HG02610 (cell line): Measurements from ENCODE around the gene RFK.

Experiments used
- ATAC-seq: cut with Tn5 transposase; IDR thresholded peaks from one replicate; pipeline ENCODE4 v1.9.1; 2021; ENCODE audit warnings: mild to moderate bottlenecking, moderate library complexity; ENCODE audit not compliant: unreplicated experiment

RFK gene

GRCh38 chr9:76413658-76414057, 19.4 kb upstream of the RFK start:
- ATAC-seq = no peak

- peak; percentile 47 for ATAC-seq
These were observed 18.4 kb upstream of the RFK start for GRCh38 chr9:76412638-76413037.

- ATAC-seq = no peak
These were observed 11.6 kb upstream of the RFK start for GRCh38 chr9:76405868-76406267.

- no peak for ATAC-seq
These were observed 11.1 kb upstream of the RFK start for GRCh38 chr9:76405340-76405739.

- no peak for ATAC-seq
These were observed 10.2 kb upstream of the RFK start for GRCh38 chr9:76404401-76404800.

- peak; percentile 92 for ATAC-seq
These were observed 9.1 kb upstream of the RFK start for GRCh38 chr9:76403352-76403751.

- no peak for ATAC-seq
These were observed 7.5 kb upstream of the RFK start for GRCh38 chr9:76401580-76402354.

GRCh38 chr9:76401176-76401575, 7.0 kb upstream of the RFK start:
- no peak for ATAC-seq

- no peak for ATAC-seq
These were observed 6.4 kb upstream of the RFK start for GRCh38 chr9:76400534-76401096.

GRCh38 chr9:76399856-76400255, 5.6 kb upstream of the RFK start:
- ATAC-seq = no peak

GRCh38 chr9:76396597-76396996, 2.4 kb upstream of the RFK start:
- no peak for ATAC-seq

GRCh38 chr9:76396144-76396543, 1.9 kb upstream of the RFK start:
- ATAC-seq = no peak

GRCh38 chr9:76395381-76395780, 1.2 kb upstream of the RFK start:
- ATAC-seq = no peak

GRCh38 chr9:76394960-76395252, 680 bp upstream of the RFK start:
- ATAC-seq = peak; percentile 48

GRCh38 chr9:76390656-76391055, 3.6 kb downstream of the RFK start:
- no peak for ATAC-seq

- ATAC-seq = no peak
These were observed 14.7 kb downstream of the RFK start for GRCh38 chr9:76379494-76379893.

- ATAC-seq = no peak
These were observed 15.7 kb downstream of the RFK start for GRCh38 chr9:76378367-76379073.

GRCh38 chr9:76377791-76378190, 16.4 kb downstream of the RFK start:
- no peak for ATAC-seq

GRCh38 chr9:76374783-76375559, 19.3 kb downstream of the RFK start:
- no peak for ATAC-seq

- no peak for ATAC-seq
These were observed 20.3 kb downstream of the RFK start for GRCh38 chr9:76373784-76374474.

GRCh38 chr9:76373173-76373783, 20.9 kb downstream of the RFK start:
- peak; percentile 42 for ATAC-seq
